ENCODE results near the gene SCO2.

GRCh38 chr22:50563413-50564160 lies 38.2 kb upstream of the SCO2 start:
- TF ChIP-seq, protein P1, sequence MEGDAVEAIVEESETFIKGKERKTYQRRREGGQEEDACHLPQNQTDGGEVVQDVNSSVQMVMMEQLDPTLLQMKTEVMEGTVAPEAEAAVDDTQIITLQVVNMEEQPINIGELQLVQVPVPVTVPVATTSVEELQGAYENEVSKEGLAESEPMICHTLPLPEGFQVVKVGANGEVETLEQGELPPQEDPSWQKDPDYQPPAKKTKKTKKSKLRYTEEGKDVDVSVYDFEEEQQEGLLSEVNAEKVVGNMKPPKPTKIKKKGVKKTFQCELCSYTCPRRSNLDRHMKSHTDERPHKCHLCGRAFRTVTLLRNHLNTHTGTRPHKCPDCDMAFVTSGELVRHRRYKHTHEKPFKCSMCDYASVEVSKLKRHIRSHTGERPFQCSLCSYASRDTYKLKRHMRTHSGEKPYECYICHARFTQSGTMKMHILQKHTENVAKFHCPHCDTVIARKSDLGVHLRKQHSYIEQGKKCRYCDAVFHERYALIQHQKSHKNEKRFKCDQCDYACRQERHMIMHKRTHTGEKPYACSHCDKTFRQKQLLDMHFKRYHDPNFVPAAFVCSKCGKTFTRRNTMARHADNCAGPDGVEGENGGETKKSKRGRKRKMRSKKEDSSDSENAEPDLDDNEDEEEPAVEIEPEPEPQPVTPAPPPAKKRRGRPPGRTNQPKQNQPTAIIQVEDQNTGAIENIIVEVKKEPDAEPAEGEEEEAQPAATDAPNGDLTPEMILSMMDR (IDR thresholded peaks at IDR 0.05): no peak
- no peak for TF ChIP-seq POLR2A (IDR thresholded peaks at IDR 0.05)

Data from Peyer's patch (tissue), 4 donors.